ENCODE measurements around the gene LHPP.
A peak's percentile ranks its signal among the peaks of the same experiment; 100 is the strongest.
"Not testable (repeated sequence)": the region's sequence is repeated elsewhere in the genome, so short reads cannot be mapped to it uniquely, and the experiment has no call there.

LHPP gene, protein sequence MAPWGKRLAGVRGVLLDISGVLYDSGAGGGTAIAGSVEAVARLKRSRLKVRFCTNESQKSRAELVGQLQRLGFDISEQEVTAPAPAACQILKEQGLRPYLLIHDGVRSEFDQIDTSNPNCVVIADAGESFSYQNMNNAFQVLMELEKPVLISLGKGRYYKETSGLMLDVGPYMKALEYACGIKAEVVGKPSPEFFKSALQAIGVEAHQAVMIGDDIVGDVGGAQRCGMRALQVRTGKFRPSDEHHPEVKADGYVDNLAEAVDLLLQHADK

GRCh38 chr10:124461642-124462347 lies at the start of gene LHPP:
Gene LHPP, plus strand, starts transcription at chr10:124461823. Its CDS starts 40 bp downstream, at chr10:124461863.
- no peak for DNase-seq

- no peak for DNase-seq
Observed at GRCh38 chr10:124414076-124414475, 47.5 kb upstream of the LHPP start.

DNA sequence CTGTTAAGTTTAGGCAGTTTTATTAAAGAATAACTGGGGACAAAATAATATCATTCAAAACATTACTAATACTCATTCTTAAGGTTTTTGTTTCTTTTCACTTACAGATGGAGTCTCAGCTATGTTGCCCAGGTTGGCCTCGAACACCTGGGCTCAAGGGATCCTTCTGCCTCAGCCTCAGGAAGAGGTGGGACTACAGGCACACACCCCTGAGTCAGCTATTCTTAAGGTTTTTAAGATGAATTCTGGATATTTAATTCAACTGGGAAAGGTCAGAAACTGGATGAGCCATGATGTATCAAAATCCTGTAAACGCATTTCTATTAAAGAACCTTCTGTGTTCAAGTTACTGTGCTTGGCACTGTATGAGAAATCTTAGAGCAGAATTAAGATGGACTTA lies 46.4 kb upstream of the LHPP start:
- DNase-seq, result no peak

DNA sequence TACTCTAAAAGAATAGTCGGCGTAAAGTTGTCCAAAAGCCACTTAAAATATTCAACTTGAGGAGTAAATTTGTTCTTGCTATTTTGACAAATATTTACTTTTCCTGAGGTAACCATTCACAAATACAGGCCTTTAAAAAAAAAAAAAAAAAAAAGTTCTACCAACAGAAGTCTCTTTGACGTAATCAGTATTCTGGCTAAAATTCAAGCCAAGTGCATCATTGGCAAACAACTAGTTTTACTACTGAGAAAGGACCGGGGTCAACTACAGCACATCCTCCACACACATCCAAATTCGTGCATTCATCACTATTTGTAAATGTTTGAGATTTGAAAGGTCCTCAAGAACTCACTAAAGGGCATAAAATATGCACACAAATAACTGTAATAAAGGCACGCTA lies 44.9 kb upstream of the LHPP start:
- DNase-seq, result no peak

DNA sequence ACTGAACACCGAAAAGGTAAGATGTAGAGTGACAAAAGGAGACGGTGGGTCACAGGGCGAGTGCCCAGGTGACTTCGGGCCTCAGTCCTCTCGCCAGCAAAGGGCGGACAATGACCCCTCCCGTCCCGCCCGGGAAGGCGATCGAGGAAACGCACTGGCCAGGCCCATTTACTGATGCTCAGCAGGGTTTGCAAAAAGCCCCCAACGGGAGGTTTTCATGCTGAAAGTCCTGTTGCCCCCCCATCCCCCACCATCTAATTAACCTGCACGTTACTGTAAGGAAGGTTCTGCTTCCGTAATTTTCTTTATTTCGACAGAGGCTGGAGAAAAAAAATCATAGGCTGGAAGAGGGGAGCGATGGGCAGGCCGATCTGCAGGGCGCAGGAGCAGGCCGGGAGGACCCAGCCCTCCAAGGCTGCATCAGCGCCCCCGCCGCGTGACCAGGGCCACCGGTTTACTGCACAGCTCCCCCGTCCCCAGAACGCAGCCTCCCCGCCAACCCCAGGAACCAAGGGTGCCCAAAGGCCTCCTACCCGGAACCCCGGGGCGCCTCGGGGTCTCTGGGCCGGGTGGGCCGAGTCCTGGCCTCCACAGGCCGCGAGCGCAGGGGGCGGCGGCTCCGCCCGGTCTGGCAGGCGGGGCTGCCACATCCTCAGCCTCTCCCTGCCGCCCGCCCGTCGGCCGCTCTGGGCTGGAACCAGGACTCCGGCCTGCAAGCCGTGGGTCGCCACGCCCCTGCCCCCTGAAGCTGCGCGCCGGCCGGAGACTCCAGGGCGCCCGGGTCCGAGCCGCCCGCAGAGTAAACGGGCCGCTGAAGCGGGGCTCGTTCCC lies 43.5 kb upstream of the LHPP start:
- no peak for DNase-seq

- peak; percentile 43 for DNase-seq
Observed at GRCh38 chr10:124418726-124419501, 42.7 kb upstream of the LHPP start, which contains the start of gene OAT. Gene OAT, minus strand, starts transcription at chr10:124418923. Its CDS starts 6,752 bp downstream, at chr10:124412171.

GRCh38 chr10:124419635-124420034 lies 42.0 kb upstream of the LHPP start:
- DNase-seq, result no peak

DNA sequence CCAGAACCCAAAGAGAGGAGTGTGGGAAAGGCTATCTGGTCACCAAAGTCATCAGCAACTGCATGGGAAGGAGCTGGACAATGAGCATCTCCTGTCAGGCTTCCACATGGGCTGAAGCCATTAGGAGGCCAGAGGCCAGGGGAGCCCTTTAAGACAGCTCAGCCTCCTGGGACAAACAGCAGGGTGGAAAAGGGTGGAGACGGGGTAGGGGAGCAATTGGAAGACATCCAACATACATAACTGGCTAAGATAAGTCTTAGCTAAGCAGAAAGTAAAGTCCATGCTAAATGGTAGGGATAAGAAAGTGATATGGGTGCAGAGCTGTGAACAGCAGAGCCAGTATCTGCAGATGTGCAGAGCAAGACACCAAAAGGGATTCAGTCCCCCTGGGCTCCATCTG lies 41.4 kb upstream of the LHPP start:
- no peak for DNase-seq

GRCh38 chr10:124422742-124423141 lies 38.9 kb upstream of the LHPP start:
- no peak for DNase-seq

GRCh38 chr10:124423813-124424212 lies 37.8 kb upstream of the LHPP start:
- DNase-seq, result no peak

- DNase-seq, result no peak
Observed at GRCh38 chr10:124425227-124425962, 36.2 kb upstream of the LHPP start.

DNA sequence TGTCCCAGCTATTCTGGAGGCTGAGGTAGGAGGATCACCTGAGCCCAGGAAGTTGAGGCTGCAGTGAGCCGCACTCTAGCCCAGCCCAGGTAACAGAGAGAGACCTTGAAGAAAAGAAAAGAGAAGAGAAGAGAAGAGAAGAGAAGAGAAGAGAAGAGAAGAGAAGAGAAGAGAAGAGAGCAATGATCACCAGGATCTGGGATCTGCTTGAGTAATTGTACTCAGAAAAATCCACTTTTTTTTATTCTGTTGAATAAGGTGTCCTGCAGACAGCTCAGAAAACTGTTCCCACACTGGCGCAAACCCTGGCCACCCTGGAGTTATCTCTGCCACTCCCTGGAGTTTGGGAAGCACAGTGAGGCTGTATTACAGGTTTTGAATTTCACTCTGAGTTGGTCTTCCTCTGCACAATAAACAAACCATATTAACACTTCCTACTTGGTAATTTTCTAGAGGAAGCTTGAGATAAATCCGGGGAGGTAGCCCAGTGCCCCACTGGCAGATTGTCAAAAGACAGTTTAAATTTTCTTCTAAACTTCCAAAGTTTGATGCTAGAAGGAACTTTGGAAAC lies 33.3 kb upstream of the LHPP start:
- no peak for DNase-seq

DNA sequence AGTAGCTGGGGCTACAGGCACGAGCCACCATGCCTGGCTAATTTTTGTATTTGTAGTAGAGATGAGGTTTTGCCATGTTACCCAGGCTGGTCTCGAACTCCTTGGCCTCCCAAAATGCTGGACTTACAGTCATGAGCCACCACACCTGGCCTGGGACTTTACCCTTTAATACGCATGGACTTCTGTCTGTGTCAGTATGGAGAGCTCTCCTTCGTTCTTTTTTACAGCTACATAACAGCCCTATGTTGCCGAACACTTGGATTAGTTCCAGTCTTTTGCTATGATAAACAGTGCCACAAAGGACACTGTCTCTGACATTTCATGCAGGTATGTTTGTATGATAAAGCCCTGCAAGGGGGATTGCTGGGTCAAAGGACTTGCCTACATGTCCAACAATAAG lies 32.0 kb upstream of the LHPP start:
- DNase-seq, result no peak

- no peak for DNase-seq
Observed at GRCh38 chr10:124430077-124430476, 31.5 kb upstream of the LHPP start.

GRCh38 chr10:124433461-124433860 lies 28.2 kb upstream of the LHPP start:
- DNase-seq, result no peak

DNA sequence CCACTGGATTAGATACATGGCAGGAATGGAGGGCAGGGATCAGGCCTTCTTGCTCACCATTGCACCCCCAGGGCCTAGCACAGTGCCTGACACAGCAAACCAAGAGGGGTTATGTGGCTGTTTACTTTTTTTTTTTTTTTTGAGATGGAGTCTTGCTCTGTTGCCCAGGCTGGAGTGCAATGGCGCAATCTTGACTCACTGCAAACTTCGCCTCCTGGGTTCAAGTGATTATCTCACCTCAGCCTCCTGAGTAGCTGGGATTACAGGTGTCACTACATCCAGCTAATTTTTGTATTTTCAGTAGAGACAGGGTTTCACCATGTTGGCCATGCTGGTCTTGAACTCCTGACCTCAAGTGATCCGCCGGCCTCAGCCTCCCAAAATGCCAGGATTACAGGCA lies 25.9 kb upstream of the LHPP start:
- DNase-seq, result not testable (repeated sequence)

- DNase-seq, result no peak
Observed at GRCh38 chr10:124436191-124436638, 25.4 kb upstream of the LHPP start.

GRCh38 chr10:124441694-124442093 lies 19.9 kb upstream of the LHPP start:
- not testable (repeated sequence) for DNase-seq

- DNase-seq, result no peak
Observed at GRCh38 chr10:124446830-124447750, 14.5 kb upstream of the LHPP start.

- no peak for DNase-seq
Observed at GRCh38 chr10:124447751-124448466, 13.7 kb upstream of the LHPP start.
